IMR-90 (cell line): Measurements from ENCODE around the gene GSTM1. TPM values are rescaled to one million over a fixed set of nuclear protein-coding genes. Genes with fewer than 3 reads are reported as not detected.

Source experiments
- ATAC-seq: fragments of 200-7000 bp; cut with Tn5 transposase; 2 replicates; pipeline ENCODE4 v1.9.1; 2020; ENCODE audit warnings: low read depth, mild to moderate bottlenecking, moderate library complexity
- BruUV-seq: library from RNA; stranded (reverse); fragments of 400-500 nt; replicated peaks from 2 replicates; lab custom pipeline; 2021; lab: Mats Ljungman, UMichigan
- CTCF ChIA-PET: fragments of 300-600 bp; formaldehyde crosslinking; extraction: SDS; loops from one replicate; lab custom pipeline; 2021; ENCODE audit warnings: antibody characterized with exemption; lab: Yijun Ruan, JAX
- POLR2A ChIA-PET: fragments of 300-600 bp; sonication (Branson Sonifier 250); formaldehyde crosslinking; loops from one replicate; lab custom pipeline; 2022; ENCODE audit warnings: antibody characterized with exemption; ENCODE audit not compliant: unreplicated experiment; lab: Charles Lee
- DNase-seq: peaks from one replicate; pipeline ENCODE4 v3.0.0; 2013
- H2AFZ ChIP-seq: replicated peaks from 2 replicates; pipeline ENCODE3; 2013; ENCODE audit warnings: low read length, mild to moderate bottlenecking; ENCODE audit not compliant: poor library complexity
- H2AK5ac ChIP-seq: 2 replicates; pipeline ENCODE4 v1.6.1; 2013; ENCODE audit warnings: low read depth, low read length, inconsistent platforms
- H2AK9ac ChIP-seq: replicated peaks from 2 replicates; pipeline ENCODE3; 2013; ENCODE audit warnings: mild to moderate bottlenecking, low read depth, low read length, moderate library complexity; ENCODE audit not compliant: poor library complexity
- H2BK120ac ChIP-seq: 2 replicates; pipeline ENCODE4 v1.6.1; 2013; ENCODE audit warnings: low read depth, low read length, inconsistent platforms
- H2BK15ac ChIP-seq: 3 replicates; pipeline ENCODE4 v1.6.1; 2013; ENCODE audit warnings: low read depth, low read length, inconsistent platforms
- H2BK20ac ChIP-seq: 2 replicates; pipeline ENCODE4 v1.6.1; 2013; ENCODE audit warnings: low read depth, mild to moderate bottlenecking, inconsistent platforms, low read length, moderate library complexity
- H2BK5ac ChIP-seq: 2 replicates; pipeline ENCODE4 v1.6.1; 2013; ENCODE audit warnings: mild to moderate bottlenecking, low read depth, low read length, inconsistent platforms; ENCODE audit not compliant: poor library complexity, severe bottlenecking
- H3K14ac ChIP-seq: replicated peaks from 2 replicates; pipeline ENCODE4 v1.6.1; 2013; ENCODE audit warnings: low read depth, low read length, inconsistent platforms
- H3K18ac ChIP-seq: 2 replicates; pipeline ENCODE4 v1.6.1; 2013; ENCODE audit warnings: low read depth, low read length, control low read depth
- H3K23ac ChIP-seq: 2 replicates; pipeline ENCODE4 v1.6.1; 2013; ENCODE audit warnings: low read depth, low read length, inconsistent platforms
- H3K27ac ChIP-seq: 2 replicates; pipeline ENCODE4 v1.5.1; 2013; ENCODE audit warnings: mild to moderate bottlenecking, control low read depth, low read length; ENCODE audit not compliant: insufficient read depth
- H3K27me3 ChIP-seq: 2 replicates; pipeline ENCODE4 v1.6.1; 2013; ENCODE audit warnings: low read length; ENCODE audit not compliant: control insufficient read depth, insufficient read depth
- H3K36me3 ChIP-seq: 2 replicates; pipeline ENCODE4 v1.6.1; 2013; ENCODE audit warnings: low read length, mixed read lengths; ENCODE audit not compliant: control insufficient read depth, insufficient read depth
- H3K4ac ChIP-seq: 2 replicates; pipeline ENCODE4 v1.6.1; 2013; ENCODE audit warnings: low read depth, low read length, inconsistent platforms
- H3K4me1 ChIP-seq: 2 replicates; pipeline ENCODE4 v1.6.1; 2013; ENCODE audit warnings: low read length, mixed read lengths; ENCODE audit not compliant: control insufficient read depth, insufficient read depth
- H3K4me2 ChIP-seq: 2 replicates; pipeline ENCODE4 v1.6.1; 2013; ENCODE audit warnings: low read depth, mild to moderate bottlenecking, control low read depth, low read length, moderate library complexity
- H3K4me3 ChIP-seq: 2 replicates; pipeline ENCODE4 v1.5.1; 2013; ENCODE audit warnings: low read depth, mild to moderate bottlenecking, control low read depth, low read length, moderate library complexity; ENCODE audit not compliant: insufficient read depth
- H3K56ac ChIP-seq: 2 replicates; pipeline ENCODE4 v1.6.1; 2013; ENCODE audit warnings: low read length, inconsistent platforms; ENCODE audit not compliant: insufficient read depth; ENCODE audit errors: extremely low read depth
- H3K79me1 ChIP-seq, 2 experiments: 2 replicates each; pipeline ENCODE4 v1.6.1; 2013; ENCODE audit warnings: low read length in 2 of 2, inconsistent platforms in 1 of 2, low read depth in 1 of 2
- H3K9ac ChIP-seq: 2 replicates; pipeline ENCODE4 v1.6.1; 2013; ENCODE audit warnings: low read depth, low read length, control low read depth
- H3K9me1 ChIP-seq: 2 replicates; pipeline ENCODE4 v1.6.1; 2013; ENCODE audit warnings: low read length, inconsistent platforms; ENCODE audit not compliant: insufficient read depth
- H3K9me3 ChIP-seq: 2 replicates; pipeline ENCODE4 v1.6.1; 2013; ENCODE audit warnings: low read length; ENCODE audit not compliant: control insufficient read depth, insufficient read depth
- H4K20me1 ChIP-seq: 2 replicates; pipeline ENCODE4 v1.6.1; 2013; ENCODE audit warnings: low read length, inconsistent platforms; ENCODE audit not compliant: insufficient read depth
- H4K5ac ChIP-seq: 2 replicates; pipeline ENCODE4 v1.6.1; 2013; ENCODE audit warnings: mild to moderate bottlenecking, low read depth, low read length, control low read depth
- H4K8ac ChIP-seq, 2 experiments: 2 replicates each; pipeline ENCODE4 v1.6.1; 2013; ENCODE audit warnings: low read depth in 2 of 2, low read length in 2 of 2, control low read depth in 1 of 2, inconsistent platforms in 1 of 2
- H4K91ac ChIP-seq: 2 replicates; pipeline ENCODE4 v1.6.1; 2013; ENCODE audit warnings: low read depth, low read length, inconsistent platforms; ENCODE audit not compliant: insufficient read depth
- CEBPB ChIP-seq: IDR thresholded peaks from 2 replicates; pipeline ENCODE4 v1.6.1; 2012; ENCODE audit warnings: low read depth, low read length, improper control_type of control experiment
- MAFK ChIP-seq: IDR thresholded peaks from 2 replicates; pipeline ENCODE4 v1.6.1; 2012; ENCODE audit warnings: low read depth, low read length, improper control_type of control experiment
- WGBS, 2 experiments: methylation state at CpG; one replicate each; pipeline versions ENCODE4 v1.1.5 to v1.1.7; 2013; ENCODE audit warnings: missing lambda C conversion rate in 2 of 2; ENCODE audit not compliant: insufficient read length in 1 of 2; ENCODE audit errors: extremely low coverage in 2 of 2; 5-methylcytosine and 5-hydroxymethylcytosine counted together
- dilution Hi-C: fragments of 300-500 bp; cut with HindIII; formaldehyde crosslinking; loops from one replicate; pipeline ENCODE4 v1.14.3; 2018; ENCODE audit warnings: low sequenced_read_pairs; ENCODE audit not compliant: unreplicated experiment
- in situ Hi-C: fragments of 300-500 bp; cut with MboI; formaldehyde crosslinking; loops from 3 replicates; pipeline ENCODE4 v1.14.3; 2019; ENCODE audit warnings: low sequenced_read_pairs, inconsistent platforms, mixed read lengths
- intact Hi-C: fragments of 100-400 bp; cut with micrococcal nuclease; formaldehyde crosslinking; loops from 2 replicates; pipeline ENCODE4 v1.10.0; 2022
- polyA plus RNA-seq, 3 experiments: library from polyadenylated mRNA; depleted of rRNA; stranded (reverse); fragments of >200 nt; gene quantifications; 2 replicates each; pipeline ENCODE4 v1.2.3, GENCODE V29; 2012; ENCODE audit warnings: low replicate concordance in 1 of 3
- total RNA-seq: library from RNA; depleted of rRNA; stranded (reverse); fragments of >200 nt; gene quantifications from 2 replicates; pipeline ENCODE4 v1.2.3, GENCODE V29; 2012

Gene GSTM1
- total and polyA plus RNA-seq, 2 of the 4 experiments (the other 2 are of a cell fraction), result not detected

DNA sequence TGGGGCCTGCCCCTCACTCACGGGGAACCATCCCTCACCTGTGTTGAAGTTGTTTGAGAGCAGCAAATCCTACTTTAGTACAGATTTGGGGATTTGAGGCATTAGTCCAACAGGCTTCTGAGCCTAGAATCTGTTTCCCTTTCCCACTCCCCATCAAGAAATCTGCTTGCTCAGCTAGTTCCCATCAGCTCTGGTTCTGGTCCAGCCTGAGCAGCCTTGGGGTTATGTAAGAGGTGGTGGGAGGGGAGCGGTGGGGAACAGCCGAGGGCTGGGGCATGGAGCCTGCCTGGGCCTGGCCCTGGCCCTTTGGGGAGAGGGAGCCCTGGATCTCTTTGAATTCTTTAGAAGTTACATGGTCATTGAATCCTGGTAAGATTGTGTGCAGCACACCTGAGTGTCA, 28.5 kb downstream of the GSTM1 start:
- peak; percentile 10; the same call in 1 of the 2 replicates for TF ChIP-seq MAFK
- no peak for TF ChIP-seq CEBPB
- Histone ChIP-seq H2BK5ac (no peak overlapping the region), H3K79me1 (no peaks in the 10 kb centered on the region), H3K9me3 (no peaks in the 10 kb centered on the region), H3K9ac (no peak overlapping the region), H3K4ac (no peak overlapping the region), H4K5ac (no peak overlapping the region), H2AFZ (no peak overlapping the region), H4K20me1 (no peaks in the 10 kb centered on the region), H2AK9ac (no peak overlapping the region), H3K56ac (no peak overlapping the region), H3K27me3 (no peaks in the 10 kb centered on the region; the same call in 1 of the 2 replicates), H2BK20ac (no peak overlapping the region), H3K36me3 (no peaks in the 10 kb centered on the region), H2BK120ac (no peak overlapping the region), H2BK15ac (no peak overlapping the region), H4K8ac (no peak overlapping the region), H3K4me3 (no peak overlapping the region), H2AK5ac (no peak overlapping the region), H3K9me1 (no peaks in the 10 kb centered on the region), H4K91ac (no peak overlapping the region), H3K23ac (no peak overlapping the region), H3K27ac (no peak overlapping the region), H3K14ac (no peak overlapping the region), H3K4me2 (no peak overlapping the region), H3K18ac (no peak overlapping the region), H3K4me1 (peaks cover 6% of the 10 kb centered on the region; the same call in 1 of the 2 replicates)
- dilution Hi-C loops (no loop called here), intact Hi-C loops (no loop called here), in situ Hi-C loops (no loop called here)
- BruUV-seq, result no TSS peak
- CTCF ChIA-PET, result no interaction called here
- POLR2A ChIA-PET, result no interaction called here
- no peak for DNase-seq
- no peak for ATAC-seq
- WGBS, 2 experiments, result 88% methylated on average over 2 of the region's 3 CpGs; no CpG with 5 or more reads in 1 of the 2 experiments
